ENCODE data around the gene ZBTB34. TPM values are rescaled to one million over a fixed set of nuclear protein-coding genes. Genes with fewer than 3 reads are reported as not detected.

The ZBTB34 gene
- polyA plus RNA-seq, 1 donor from 2014 or later, result 19.5 TPM

DNA sequence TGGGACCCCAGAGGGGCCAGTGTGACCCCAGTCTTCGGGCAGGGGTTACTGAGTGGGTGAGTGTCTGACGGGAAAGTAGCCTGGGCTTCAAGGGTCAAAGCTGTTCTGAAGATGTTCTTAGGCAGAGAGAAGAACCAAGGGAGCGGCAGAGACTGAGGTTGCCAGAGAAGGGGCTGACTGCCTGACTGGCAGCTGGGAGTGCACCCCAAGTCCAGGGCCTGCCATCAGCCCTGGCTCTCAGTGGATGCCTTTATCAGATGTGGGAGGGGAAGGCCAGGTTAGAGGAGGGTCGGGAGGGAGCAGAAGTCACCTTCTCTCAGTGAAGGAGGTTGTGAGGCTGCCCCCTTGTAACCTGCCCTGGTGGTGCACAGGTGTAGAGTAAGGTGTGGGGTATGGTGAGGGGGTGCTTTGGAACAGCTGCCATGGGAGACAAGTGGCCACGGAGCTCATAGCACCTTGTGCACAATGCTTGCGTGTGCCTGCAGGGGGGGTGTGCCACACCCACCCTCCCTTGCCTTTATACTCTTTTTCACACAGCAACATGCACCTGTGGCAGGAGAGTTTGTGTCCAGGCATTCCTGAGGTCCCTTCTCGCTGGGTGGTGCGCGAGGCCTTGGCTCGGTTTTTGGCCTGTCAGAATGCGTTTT, 73.0 kb downstream of the ZBTB34 start:
- Histone ChIP-seq H2AFZ (ENCODE audit: low read depth, low read length) (no peak overlapping the region), H4K20me1 (ENCODE audit: insufficient read depth) (no peaks in the 10 kb centered on the region), H3K9me2 (ENCODE audit: insufficient read depth, low read length) (no peaks in the 10 kb centered on the region), H3K4me2 (ENCODE audit: low read length) (no peak overlapping the region), H3K9ac (ENCODE audit: low read length) (no peak overlapping the region), H3F3A (ENCODE audit: insufficient read depth, low read length, poor library complexity, severe bottlenecking) (no peaks in the 10 kb centered on the region), H3K27ac (ENCODE audit: low read length) (no peak overlapping the region), H3K9me3 (ENCODE audit: low read length) (no peaks in the 10 kb centered on the region), H3K79me2 (replicated peaks; ENCODE audit: insufficient read depth, low read length) (peaks cover 5% of the 10 kb centered on the region), H3K36me3 (ENCODE audit: insufficient read depth, low read length) (no peaks in the 10 kb centered on the region), H3K27me3 (ENCODE audit: insufficient read depth, low read depth, low read length) (no peaks in the 10 kb centered on the region), H3K4me3 (ENCODE audit: low read length) (no peak overlapping the region)
- TF ChIP-seq TAF1 (IDR thresholded peaks at IDR 0.05; ENCODE audit: low read depth) (no peak), RAD21 (conservative IDR thresholded peaks at IDR 0.05) (no peak), SMC3 (conservative IDR thresholded peaks at IDR 0.05; ENCODE audit: poor library complexity) (no peak), EZH2 (IDR thresholded peaks at IDR 0.05; ENCODE audit: borderline replicate concordance, insufficient read depth, low read length, poor library complexity, severe bottlenecking) (no peak), EP300 (conservative IDR thresholded peaks at IDR 0.05; ENCODE audit: poor library complexity, severe bottlenecking) (no peak), MXI1 (conservative IDR thresholded peaks at IDR 0.05; ENCODE audit: poor library complexity, severe bottlenecking) (no peak), CTCF (IDR thresholded peaks at IDR 0.05; ENCODE audit: poor library complexity, severe bottlenecking) (no peak), POLR2AphosphoS5 (IDR thresholded peaks at IDR 0.05) (no peak)
- TF ChIP-seq, protein P1, sequence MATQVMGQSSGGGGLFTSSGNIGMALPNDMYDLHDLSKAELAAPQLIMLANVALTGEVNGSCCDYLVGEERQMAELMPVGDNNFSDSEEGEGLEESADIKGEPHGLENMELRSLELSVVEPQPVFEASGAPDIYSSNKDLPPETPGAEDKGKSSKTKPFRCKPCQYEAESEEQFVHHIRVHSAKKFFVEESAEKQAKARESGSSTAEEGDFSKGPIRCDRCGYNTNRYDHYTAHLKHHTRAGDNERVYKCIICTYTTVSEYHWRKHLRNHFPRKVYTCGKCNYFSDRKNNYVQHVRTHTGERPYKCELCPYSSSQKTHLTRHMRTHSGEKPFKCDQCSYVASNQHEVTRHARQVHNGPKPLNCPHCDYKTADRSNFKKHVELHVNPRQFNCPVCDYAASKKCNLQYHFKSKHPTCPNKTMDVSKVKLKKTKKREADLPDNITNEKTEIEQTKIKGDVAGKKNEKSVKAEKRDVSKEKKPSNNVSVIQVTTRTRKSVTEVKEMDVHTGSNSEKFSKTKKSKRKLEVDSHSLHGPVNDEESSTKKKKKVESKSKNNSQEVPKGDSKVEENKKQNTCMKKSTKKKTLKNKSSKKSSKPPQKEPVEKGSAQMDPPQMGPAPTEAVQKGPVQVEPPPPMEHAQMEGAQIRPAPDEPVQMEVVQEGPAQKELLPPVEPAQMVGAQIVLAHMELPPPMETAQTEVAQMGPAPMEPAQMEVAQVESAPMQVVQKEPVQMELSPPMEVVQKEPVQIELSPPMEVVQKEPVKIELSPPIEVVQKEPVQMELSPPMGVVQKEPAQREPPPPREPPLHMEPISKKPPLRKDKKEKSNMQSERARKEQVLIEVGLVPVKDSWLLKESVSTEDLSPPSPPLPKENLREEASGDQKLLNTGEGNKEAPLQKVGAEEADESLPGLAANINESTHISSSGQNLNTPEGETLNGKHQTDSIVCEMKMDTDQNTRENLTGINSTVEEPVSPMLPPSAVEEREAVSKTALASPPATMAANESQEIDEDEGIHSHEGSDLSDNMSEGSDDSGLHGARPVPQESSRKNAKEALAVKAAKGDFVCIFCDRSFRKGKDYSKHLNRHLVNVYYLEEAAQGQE (IDR thresholded peaks at IDR 0.05; ENCODE audit: borderline replicate concordance), result no peak

DNA sequence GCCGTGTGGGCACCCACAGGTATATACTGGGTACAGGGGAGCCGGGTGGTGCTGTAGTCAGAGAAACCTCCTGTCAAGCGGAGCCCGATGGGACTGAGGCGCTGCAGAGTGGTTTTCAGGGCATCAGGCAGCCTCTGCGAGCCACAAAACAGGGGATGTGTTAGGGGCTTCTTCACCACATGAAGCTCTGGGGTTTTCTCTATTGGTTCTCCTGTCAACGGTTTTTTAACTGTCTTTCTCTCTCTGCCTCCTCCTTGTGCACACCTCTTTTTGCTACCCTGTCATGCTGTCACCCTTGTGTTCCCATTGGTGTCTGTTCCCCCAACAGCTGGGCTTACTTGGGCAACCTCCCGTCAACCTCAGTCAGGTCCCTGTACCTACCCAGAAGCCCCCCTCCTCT, 74.0 kb downstream of the ZBTB34 start:
- TF ChIP-seq EZH2 (IDR thresholded peaks at IDR 0.05; ENCODE audit: borderline replicate concordance, insufficient read depth, low read length, poor library complexity, severe bottlenecking), result no peak
- TF ChIP-seq RAD21 (conservative IDR thresholded peaks at IDR 0.05), result no peak
- TF ChIP-seq EP300 (conservative IDR thresholded peaks at IDR 0.05; ENCODE audit: poor library complexity, severe bottlenecking), result no peak
- TF ChIP-seq, protein P1 (IDR thresholded peaks at IDR 0.05; ENCODE audit: borderline replicate concordance), result no peak
- TF ChIP-seq MXI1 (conservative IDR thresholded peaks at IDR 0.05; ENCODE audit: poor library complexity, severe bottlenecking), result no peak
- no peak for TF ChIP-seq SMC3 (conservative IDR thresholded peaks at IDR 0.05; ENCODE audit: poor library complexity)
- TF ChIP-seq TAF1 (IDR thresholded peaks at IDR 0.05; ENCODE audit: low read depth), result no peak
- TF ChIP-seq POLR2AphosphoS5 (IDR thresholded peaks at IDR 0.05), result no peak
- no peak for TF ChIP-seq CTCF (IDR thresholded peaks at IDR 0.05; ENCODE audit: poor library complexity, severe bottlenecking)

More for the DNA sequence above, 74.0 kb downstream of the ZBTB34 start:
- H3K79me2 ChIP-seq (replicated peaks; ENCODE audit: insufficient read depth, low read length), result peaks cover 5% of the 10 kb centered on the region
- no peaks in the 10 kb centered on the region for H3K27me3 ChIP-seq (ENCODE audit: insufficient read depth, low read depth, low read length)
- H3K4me3 ChIP-seq (ENCODE audit: low read length), result no peak overlapping the region
- H2AFZ ChIP-seq (ENCODE audit: low read depth, low read length), result no peak overlapping the region
- no peak overlapping the region for H3K27ac ChIP-seq (ENCODE audit: low read length)
- no peaks in the 10 kb centered on the region for H3K9me2 ChIP-seq (ENCODE audit: insufficient read depth, low read length)
- H3F3A ChIP-seq (ENCODE audit: insufficient read depth, low read length, poor library complexity, severe bottlenecking), result no peaks in the 10 kb centered on the region
- H3K9ac ChIP-seq (ENCODE audit: low read length), result no peak overlapping the region
- no peaks in the 10 kb centered on the region for H3K36me3 ChIP-seq (ENCODE audit: insufficient read depth, low read length)
- no peaks in the 10 kb centered on the region for H3K9me3 ChIP-seq (ENCODE audit: low read length)
- H3K4me2 ChIP-seq (ENCODE audit: low read length), result no peak overlapping the region
- H4K20me1 ChIP-seq (ENCODE audit: insufficient read depth), result no peaks in the 10 kb centered on the region
